HS-5 (cell line): ENCODE data around the gene PDE7B.
"Not testable (repeated sequence)": the region's sequence is repeated elsewhere in the genome, so short reads cannot be mapped to it uniquely, and the experiment has no call there.

Experiments used
- DNase-seq: peaks from one replicate; pipeline ENCODE4 v3.0.0-alpha.2; 2012; ENCODE audit warnings: low read depth

Gene PDE7B

DNA sequence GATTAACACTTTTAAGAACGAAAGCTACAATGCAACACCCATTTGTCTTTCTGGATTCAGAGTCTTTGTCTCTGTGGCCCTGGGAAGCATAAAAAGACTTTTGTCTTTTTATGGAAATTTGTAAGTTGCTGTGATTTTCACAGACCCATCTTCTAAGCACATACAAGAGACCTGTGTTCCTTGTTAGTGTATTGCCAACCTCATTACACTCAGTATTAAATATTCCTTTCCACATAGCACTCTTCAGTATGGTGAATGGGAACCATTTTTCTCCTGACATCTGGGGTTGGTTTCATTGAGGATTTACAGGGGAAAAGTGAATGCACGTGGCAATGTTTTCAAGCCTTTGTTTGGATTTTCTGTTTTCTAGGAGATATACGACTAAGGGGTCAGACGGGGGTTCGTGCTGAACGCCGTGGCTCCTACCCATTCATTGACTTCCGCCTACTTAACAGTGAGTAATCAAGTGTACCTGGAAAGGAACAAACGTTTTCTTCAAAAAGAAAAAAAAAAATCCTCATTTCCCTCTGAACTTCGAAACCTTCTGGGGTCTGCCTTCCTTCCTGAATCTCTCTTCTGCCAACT lies 257.0 kb downstream of the PDE7B start:
- DNase-seq: no peak

DNA sequence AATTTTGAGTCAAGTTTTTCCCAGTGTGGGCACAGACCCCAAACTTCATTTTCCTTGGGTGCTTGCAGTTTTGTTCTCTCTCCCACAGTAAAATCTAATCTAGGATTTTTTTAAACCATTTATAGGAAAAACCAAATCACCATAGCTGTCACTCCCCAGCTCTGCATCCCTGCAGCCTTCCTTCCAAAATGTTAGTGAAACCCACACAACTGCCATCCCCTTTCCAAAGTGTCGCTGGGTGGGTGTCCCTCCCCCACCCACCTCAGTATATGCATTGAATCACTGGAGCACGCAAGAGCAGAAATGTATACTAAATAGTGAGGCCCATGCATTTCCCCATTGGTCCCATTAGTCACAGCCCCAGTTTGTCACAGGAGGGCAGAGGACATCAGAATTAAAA lies 260.3 kb downstream of the PDE7B start:
- no peak for DNase-seq

DNA sequence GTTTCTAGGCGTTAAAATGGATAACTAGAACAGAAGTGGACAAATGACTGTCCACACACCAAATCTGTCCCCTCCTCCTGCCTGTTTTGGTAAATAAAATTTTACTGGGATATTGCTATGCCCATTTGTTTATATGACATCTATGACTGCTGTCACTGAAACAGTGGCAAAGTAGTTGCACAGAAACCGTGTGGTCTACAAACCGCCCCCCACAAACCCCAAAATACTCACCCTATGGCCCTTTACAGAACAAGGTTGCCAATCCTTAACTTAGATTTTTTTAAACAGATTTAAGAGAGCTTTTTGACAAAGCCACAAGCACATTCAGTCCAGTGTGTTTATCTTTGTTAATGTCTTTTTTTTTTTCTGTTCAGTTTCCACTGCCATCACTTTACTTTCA lies 260.8 kb downstream of the PDE7B start:
- DNase-seq: no peak

DNA sequence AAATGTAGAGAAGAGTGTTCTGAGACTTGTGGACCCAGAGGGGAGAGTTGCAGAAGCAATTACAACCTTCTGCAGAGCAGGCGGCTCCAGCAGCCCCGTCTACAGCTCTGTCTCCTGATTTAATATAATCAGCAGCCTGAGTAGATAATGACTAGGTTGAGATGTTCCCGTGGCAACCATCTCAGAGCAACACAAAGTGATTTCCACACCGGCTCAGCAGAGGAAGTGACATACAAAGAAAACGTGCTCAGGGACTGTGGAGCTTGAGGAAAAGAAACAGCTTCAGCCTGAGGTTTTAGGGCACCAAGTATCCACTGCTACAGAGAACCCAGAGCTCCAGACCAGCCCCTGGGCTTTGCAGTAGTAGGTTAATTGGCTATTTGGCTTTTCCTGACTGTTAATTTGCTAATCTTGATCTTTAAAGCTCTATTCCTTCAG lies 262.3 kb downstream of the PDE7B start:
- peak; percentile 32 for DNase-seq

DNA sequence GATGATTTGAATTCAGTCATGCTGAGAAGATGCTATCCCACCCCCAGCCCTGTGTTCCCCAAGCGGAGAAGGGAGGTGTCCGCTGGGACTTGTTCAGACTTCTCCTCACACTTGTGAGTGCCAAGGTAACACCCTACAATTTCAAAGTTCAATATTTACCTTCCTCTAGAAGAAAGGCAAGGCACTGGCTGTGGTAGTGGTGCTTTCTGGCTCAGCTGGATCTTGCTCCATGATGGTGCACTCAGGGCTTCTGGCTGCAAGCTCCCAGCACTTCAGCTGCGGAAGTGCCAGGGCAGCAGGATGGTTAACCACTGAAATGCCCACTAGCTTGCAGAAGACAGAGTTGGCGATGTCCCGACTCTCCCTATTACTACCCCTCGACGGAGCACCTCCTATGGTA lies 263.2 kb downstream of the PDE7B start:
- DNase-seq: no peak

DNA sequence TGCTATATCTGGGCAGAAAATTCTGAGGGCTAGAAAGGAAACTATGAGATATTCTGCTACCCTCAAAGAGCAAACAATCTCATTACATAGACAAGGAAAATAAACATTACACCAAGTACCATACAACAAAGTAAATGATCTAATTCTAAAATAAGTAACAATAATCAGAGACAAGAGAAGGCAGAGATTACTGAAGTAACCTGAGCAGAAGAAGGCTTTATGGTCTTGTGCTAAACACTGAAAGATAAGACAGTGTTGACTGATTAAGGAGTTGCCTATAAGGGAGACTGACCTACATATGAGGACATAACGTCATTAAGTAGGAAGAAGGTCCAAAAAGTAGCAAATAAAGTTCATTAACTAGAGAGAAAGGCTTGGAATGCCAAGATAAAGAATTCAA lies 264.4 kb downstream of the PDE7B start:
- DNase-seq: no peak

DNA sequence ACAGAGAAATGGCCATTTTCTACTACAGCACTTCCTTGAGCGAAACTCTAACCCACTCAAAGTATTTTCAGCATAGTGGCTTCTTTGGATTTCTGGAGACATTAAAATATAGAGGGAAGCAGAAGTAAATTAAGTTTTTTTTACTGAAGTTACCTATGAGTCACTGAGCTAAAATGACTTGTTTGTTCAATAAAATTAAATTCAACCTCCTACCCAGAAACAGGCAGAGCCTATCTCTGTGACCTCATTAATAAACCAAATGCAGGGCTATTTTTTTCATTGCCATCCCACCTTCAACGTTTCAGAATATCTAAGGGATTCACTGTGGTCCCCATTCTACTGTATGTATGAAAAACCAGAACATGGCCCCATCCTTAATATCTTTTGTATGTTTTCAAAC lies 265.6 kb downstream of the PDE7B start:
- DNase-seq: no peak

DNA sequence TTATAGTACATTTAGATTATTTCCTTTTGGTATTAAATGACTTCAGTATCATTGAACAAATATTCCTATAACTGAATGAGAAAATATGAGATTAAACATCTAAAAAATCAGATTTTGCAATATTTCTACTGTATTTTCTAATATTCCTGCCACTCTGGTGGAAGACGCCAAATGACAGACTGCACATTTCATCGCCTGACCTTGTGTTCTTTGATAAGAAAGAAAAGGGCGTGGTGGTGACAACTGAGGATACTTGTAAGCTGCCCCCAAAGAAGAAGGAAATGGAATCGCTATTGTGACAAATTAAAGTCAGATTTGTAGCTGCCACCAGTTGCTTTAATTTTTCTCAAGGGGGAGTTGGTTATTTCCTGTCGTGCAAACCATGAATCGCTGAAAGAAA lies 267.3 kb downstream of the PDE7B start:
- no peak for DNase-seq

DNA sequence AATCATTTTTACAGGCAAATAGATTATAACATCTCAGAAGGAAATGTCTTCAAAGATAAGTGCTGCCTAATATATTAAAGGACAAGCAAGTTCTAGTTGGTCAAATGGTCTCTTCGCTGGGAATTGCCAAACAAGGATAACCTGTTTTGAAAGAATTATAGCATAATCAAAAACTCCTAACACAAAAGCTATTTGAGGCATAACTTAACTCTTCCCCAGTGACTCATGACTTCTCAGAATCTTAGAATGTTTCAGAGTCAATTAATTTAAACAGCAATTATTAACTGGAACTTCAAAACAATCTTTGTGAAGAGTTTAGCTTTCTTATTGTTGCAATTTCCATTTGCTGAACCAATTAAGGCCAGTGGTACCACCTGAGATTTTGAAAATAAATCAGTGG lies 272.0 kb downstream of the PDE7B start:
- DNase-seq: no peak

DNA sequence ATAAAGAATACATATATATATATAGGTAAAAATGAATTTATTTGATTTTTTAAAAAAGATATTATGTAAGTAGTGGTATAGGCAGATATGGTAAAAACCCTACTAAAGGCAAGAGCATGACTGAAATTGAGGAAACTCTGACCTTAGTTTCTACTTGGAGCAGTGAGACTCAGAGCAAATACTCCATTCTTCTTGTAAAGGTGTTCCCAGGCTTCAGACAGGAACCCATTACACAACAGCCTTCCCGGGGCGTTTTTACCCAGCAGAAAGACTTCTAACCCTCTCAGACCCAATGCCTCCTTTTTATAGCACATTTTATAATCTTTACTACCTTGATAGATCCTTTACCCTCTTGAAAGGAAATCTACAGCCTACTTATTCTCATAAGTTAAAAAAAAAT lies 274.1 kb downstream of the PDE7B start:
- no peak for DNase-seq

DNA sequence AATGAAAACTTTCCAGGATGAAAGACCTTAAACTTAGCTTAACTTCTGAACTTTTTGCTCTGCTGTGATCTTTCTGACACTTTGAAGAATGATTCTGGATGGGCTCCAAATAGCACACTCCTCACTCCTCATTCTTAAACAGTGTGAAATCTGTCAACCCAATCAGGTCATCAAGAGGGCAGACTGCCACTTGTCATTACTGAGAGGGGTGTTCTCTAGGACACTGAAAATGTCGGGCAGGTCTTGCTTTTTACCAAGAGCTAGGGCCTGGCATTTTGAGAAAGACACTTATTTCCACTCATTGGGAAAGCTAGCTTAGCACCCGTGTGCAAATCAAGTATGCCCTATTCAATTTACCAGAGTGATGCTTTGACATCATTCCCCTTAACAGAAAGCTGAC lies 276.4 kb downstream of the PDE7B start:
- no peak for DNase-seq

DNA sequence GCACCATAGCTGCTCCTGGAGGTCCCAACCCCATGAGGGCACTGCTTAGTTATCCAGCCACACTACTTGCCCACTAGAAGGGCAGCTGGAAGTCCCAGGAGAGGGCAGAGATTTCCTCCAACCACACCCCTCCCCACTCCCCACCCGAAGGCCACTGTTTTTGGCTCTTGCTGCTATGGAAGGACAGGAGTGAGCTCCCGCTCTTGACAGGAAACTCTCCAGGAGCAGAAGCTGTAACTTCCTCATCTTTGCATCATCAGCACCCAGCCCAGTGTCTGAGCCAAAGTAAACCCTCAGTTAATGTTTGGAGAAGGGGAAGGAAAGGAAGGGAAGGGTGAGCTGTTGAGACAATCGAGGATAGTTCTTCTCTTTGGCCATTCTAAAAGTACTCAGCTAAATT lies 277.9 kb downstream of the PDE7B start:
- DNase-seq: no peak

DNA sequence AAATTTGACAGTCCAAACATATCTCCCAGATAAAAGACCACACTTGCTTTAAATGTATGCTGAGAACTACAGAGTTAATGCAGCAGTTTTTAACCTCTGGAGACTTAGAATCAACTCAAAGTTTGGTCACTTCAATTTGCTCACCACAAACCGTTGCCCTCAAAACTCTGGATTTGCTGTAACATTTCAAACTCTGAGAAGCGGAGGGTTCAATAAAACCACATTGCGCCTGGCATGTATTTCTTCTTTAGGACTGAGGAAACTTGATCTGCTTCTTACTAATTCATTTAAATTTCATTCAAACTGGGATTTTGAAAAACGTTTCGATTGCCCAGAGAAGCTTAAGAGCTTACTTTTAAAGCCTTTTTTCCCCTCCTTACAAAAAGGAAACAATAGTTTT lies 282.8 kb downstream of the PDE7B start:
- no peak for DNase-seq

DNA sequence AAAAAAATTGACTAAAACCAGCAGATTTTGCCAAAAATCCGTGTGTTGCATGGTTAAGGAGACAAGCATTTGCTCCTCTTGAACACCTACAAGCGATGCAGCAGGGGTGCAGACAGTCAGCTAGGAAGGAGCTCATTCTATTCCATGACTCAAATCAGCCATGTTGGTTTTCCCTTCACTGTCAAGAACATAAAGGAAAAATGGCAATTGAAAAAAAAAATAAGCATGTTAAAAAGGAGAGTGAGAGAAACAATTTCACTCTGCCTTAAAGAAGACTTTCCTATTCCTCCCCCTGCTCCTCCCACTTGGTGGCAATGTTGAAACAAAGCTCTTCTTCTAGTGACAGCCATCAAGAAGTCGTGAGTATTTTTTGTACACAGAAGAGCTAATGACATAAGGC lies 283.2 kb downstream of the PDE7B start:
- no peak for DNase-seq

DNA sequence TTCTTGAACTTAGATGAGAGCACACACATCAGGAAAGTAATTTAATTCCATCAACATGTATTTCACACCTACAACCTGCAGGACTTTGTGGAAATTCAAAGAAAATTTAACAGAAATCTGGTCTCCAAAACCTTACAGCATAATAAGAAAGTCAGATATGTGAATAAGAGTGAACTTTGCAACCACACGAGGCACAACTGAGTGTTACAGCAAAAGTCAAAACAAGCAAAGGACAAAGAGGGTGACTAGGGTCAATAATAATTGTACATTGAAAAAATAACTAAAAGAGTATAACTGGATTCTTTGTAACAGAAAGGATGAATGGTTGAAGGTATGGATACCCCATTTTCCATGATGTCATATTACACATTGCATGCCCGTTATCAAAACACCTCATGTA lies 284.8 kb downstream of the PDE7B start:
- DNase-seq: no peak

DNA sequence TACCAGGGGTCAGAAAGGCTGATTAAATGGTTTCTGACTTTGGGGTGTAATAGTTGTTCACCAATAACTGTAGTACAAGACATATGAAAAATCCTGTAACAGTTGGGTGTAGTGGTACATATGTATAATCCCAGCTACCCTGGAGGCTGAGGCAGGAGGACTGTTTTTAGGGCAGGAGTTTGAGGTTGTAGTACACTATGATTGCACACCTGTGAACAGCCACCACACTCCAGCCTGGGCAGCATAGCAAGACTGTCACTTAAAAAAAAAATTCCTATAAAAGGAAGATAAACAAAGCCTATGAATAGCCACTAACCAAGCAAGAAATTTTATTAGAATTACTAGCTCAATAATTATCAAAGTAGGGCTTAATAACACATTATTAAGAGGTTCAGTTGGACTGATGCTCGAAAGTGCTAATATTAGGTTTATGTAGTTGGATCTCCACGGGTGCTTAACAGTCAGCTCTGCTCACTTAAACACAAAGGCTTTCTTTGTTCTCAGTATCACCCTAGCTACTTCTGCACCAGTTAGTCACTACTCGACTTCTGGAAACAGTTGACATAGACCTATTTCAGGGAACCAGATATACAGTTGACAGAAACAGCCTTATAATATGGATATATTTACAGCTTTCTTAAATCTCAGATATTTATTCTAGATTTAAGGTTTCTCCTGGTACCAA lies 285.6 kb downstream of the PDE7B start:
- DNase-seq: no peak

DNA sequence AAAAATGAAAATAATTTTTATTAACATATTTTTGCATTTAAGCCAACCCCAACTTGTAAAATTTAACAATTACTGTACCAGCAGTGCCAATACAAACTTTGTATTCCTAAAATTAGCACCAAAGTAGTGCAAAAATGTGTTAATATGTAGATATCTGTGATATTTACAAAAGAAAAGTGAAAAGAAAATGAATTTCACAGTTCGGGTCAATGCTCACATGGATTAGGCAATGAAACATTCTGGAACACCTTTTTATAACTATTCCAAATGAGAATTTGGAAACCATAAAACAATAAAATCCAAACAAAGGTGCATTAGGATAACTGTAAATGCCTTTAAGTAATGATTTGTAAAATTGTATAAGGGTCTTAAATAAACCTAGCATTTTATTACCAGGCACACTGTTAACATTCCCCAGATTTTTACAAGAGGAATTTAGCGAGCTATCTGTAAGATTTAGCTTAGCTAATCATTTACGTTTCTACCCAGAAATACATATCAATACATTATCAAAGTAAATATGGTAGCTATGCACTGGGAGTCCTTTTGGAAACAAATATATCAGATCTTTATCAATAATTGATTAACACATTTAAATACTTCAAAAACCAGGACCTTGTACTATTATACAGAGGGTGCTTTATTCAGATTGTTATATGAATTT lies 286.4 kb downstream of the PDE7B start:
- no peak for DNase-seq

DNA sequence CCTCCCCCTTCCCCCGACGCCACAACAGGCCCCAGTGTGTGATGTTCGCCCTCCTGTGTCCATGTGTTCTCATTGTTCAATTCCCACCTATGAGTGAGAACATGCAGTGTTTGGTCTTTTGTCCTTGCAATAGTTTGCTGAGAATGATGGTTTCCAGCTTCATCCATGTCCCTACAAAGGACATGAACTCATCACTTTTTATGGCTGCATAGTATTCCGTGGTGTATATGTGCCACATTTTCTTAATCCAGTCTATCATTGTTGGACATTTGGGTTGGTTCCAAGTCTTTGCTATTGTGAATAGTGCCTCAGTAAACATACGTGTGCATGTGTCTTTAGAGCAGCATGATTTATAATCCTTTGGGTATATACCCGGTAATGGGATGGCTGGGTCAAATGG lies 287.6 kb downstream of the PDE7B start:
- not testable (repeated sequence) for DNase-seq

DNA sequence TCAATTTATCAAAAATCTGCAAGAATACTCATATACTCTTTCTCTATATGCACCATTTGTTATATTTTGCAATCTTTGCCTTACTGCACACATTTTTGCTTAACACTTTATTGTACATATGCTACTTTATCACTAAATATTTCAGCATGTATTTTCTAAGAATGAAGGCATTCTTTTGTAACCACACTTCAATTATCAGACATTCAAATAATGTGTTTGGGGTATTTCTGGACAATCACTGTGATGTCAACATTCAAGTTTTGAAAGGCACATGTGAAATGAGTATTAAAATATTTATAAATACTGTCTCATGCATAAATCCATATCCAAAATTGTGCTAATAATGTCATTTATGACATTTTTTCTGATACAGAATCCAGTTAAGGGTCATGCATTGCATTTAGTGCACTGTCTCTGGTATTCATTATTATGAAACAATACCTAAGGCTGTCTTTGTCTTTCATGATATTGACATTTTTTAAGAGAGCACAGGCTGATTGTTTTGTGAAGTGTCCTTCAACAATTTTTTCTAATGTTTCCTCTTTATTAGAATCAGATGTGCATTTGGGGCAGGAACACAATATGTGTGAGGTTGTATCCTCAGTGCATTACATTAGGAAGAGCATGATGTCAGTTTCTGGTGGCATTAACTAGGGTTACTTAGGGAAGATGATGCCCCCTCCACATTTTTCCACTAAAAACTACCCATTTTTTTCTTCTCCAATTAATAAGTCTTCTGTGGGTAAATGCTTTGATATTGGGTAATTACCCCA lies 292.9 kb downstream of the PDE7B start:
- DNase-seq: no peak

DNA sequence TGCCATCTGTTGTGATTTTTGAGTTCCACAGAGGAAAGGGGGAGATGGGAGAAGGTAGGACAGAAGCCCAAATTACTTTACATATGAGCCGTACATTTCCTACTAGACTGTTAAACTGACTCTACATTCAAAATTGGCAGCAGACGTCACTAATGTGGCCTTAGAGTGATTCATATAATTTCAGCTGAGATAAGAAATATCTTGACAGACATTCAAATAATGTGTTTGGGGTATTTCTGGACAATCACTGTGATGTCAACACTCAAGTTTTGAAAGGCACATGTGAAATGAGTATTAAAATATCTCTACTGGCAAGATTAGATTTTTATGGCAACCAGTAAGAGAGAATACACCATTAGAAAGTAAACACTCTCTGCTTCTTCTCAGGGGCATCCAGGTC lies 294.6 kb downstream of the PDE7B start:
- DNase-seq: no peak

DNA sequence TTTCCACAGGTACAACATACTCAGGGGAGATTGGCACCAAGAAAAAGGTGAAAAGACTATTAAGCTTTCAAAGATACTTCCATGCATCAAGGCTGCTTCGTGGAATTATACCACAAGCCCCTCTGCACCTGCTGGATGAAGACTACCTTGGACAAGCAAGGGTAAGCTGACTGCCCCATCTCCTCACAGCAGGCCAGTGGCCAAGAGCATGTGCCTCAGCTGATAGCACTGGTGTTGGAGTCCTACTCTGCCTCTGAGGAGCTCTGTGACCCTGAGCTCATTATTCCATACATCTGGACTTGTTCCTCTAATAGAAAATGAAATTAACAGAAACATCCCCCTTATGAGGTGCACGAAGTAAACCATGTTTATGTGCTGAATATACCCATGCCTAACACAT lies 295.8 kb downstream of the PDE7B start:
- DNase-seq: no peak

DNA sequence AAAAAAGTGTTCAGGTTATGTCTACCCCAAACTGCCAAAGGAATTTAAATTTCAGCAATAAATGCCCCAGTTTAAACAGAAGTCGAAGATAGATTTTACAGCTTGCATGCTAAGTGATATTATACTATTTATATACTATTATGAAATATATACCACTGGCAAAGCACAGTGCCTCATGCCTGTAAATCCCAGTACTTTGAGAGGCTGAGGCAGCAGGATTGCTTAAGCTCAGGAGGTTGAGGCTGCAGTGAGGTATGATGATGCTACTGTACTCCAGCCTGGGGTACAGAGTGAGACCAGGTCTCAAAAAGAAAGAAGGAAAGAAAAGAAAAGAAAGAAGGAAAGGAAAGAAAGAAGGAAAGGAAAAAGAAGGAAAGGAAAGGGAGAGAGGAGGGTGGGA lies 296.6 kb downstream of the PDE7B start:
- no peak for DNase-seq

DNA sequence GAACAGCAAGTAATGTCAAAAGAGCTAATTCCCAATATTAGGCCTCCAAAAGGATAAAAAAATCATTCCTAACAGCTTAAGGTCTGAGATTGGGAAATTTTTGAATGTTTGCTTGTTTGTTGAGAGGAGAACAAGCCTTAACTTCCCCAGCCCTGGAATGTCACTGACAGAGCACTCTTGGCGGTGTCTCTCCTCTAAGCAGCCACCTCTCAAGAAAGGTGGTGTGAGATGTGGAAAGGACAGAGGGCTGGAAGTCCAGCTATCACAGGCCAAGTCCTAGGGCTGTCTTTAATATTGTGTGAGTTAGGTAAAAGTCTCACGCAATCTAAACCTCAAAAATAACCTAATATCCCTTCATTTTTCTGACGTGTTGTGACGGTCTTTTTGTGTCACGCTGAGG lies 297.0 kb downstream of the PDE7B start:
- no peak for DNase-seq
